ENCODE measurements around the gene NOP9. TPM values are rescaled to one million over a fixed set of nuclear protein-coding genes. Genes with fewer than 3 reads are reported as not detected.

The NOP9 gene
- total RNA-seq, 1 donor from 2014 or later, result 23.5 TPM

- Mint-ChIP-seq H3K4me1 (ENCODE audit: low read depth, unreplicated experiment) (peaks cover 30% of the 10 kb centered on the region), H3K36me3 (ENCODE audit: low read depth, unreplicated experiment) (peaks cover 8% of the 10 kb centered on the region), H3K4me3 (ENCODE audit: unreplicated experiment) (peak overlapping the region; percentile 5), H3K9me3 (ENCODE audit: unreplicated experiment) (no peaks in the 10 kb centered on the region), H3K27me3 (ENCODE audit: low read depth, unreplicated experiment) (no peaks in the 10 kb centered on the region), H3K27ac (ENCODE audit: unreplicated experiment) (peak overlapping the region; percentile 15)
- FAIRE-seq, result no peak
- Histone ChIP-seq H3K4me2 (ENCODE audit: low read length) (peak overlapping the region; percentile 2), H3K4me1 (ENCODE audit: insufficient read depth, low read length) (peaks cover 25% of the 10 kb centered on the region), H3K4me3 (ENCODE audit: insufficient read depth, low read depth, low read length) (no peak overlapping the region), H3K79me2 (ENCODE audit: insufficient read depth, low read length) (peaks cover 30% of the 10 kb centered on the region), H3K9ac (ENCODE audit: low read length) (no peak overlapping the region), H4K20me1 (ENCODE audit: insufficient read depth, low read length) (peaks cover 7% of the 10 kb centered on the region), H3K27ac (ENCODE audit: low read depth, low read length) (no peak overlapping the region), H3K9me3 (ENCODE audit: insufficient read depth, low read depth, low read length) (no peaks in the 10 kb centered on the region), H3K36me3 (ENCODE audit: insufficient read depth, low read length) (peaks cover 16% of the 10 kb centered on the region), H3K27me3 (ENCODE audit: insufficient read depth, low read length) (no peaks in the 10 kb centered on the region), H2AFZ (ENCODE audit: low read depth, low read length) (no peak overlapping the region)
- no peak for DNase-seq (ENCODE audit: low read depth)
- TF ChIP-seq EZH2 (IDR thresholded peaks at IDR 0.05; ENCODE audit: insufficient read depth, low read length), result no peak
- TF ChIP-seq, protein P1, sequence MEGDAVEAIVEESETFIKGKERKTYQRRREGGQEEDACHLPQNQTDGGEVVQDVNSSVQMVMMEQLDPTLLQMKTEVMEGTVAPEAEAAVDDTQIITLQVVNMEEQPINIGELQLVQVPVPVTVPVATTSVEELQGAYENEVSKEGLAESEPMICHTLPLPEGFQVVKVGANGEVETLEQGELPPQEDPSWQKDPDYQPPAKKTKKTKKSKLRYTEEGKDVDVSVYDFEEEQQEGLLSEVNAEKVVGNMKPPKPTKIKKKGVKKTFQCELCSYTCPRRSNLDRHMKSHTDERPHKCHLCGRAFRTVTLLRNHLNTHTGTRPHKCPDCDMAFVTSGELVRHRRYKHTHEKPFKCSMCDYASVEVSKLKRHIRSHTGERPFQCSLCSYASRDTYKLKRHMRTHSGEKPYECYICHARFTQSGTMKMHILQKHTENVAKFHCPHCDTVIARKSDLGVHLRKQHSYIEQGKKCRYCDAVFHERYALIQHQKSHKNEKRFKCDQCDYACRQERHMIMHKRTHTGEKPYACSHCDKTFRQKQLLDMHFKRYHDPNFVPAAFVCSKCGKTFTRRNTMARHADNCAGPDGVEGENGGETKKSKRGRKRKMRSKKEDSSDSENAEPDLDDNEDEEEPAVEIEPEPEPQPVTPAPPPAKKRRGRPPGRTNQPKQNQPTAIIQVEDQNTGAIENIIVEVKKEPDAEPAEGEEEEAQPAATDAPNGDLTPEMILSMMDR (IDR thresholded peaks at IDR 0.05; ENCODE audit: insufficient read depth, low read depth, low read length), result peak; percentile 29
Measured at GRCh38 chr14:24297190-24297964, 2.3 kb upstream of the NOP9 start.

GRCh38 chr14:24298892-24299254, 777 bp upstream of the NOP9 start:
- Histone ChIP-seq H3K4me1 (ENCODE audit: insufficient read depth, low read length) (peaks cover 25% of the 10 kb centered on the region), H4K20me1 (ENCODE audit: insufficient read depth, low read length) (peaks cover 10% of the 10 kb centered on the region), H3K9ac (ENCODE audit: low read length) (peak overlapping the region; percentile 93), H3K9me3 (ENCODE audit: insufficient read depth, low read depth, low read length) (no peaks in the 10 kb centered on the region), H2AFZ (ENCODE audit: low read depth, low read length) (peak overlapping the region; percentile 98), H3K79me2 (ENCODE audit: insufficient read depth, low read length) (peaks cover 32% of the 10 kb centered on the region), H3K4me2 (ENCODE audit: low read length) (peak overlapping the region; percentile 99), H3K36me3 (ENCODE audit: insufficient read depth, low read length) (peaks cover 27% of the 10 kb centered on the region), H3K4me3 (ENCODE audit: insufficient read depth, low read depth, low read length) (peak overlapping the region; percentile 95), H3K27me3 (ENCODE audit: insufficient read depth, low read length) (no peaks in the 10 kb centered on the region), H3K27ac (ENCODE audit: low read depth, low read length) (peak overlapping the region; percentile 66)
- FAIRE-seq (no peak), DNase-seq (ENCODE audit: low read depth) (peak; percentile 72)
- no peak for TF ChIP-seq EZH2 (IDR thresholded peaks at IDR 0.05; ENCODE audit: insufficient read depth, low read length)
- TF ChIP-seq, protein P1 (IDR thresholded peaks at IDR 0.05; ENCODE audit: insufficient read depth, low read depth, low read length), result no peak
- H3K9me3 Mint-ChIP-seq (ENCODE audit: unreplicated experiment), result no peaks in the 10 kb centered on the region
- H3K27ac Mint-ChIP-seq (ENCODE audit: unreplicated experiment), result peak overlapping the region; percentile 73
- H3K4me1 Mint-ChIP-seq (ENCODE audit: low read depth, unreplicated experiment), result peaks cover 30% of the 10 kb centered on the region
- peak overlapping the region; percentile 94 for H3K4me3 Mint-ChIP-seq (ENCODE audit: unreplicated experiment)
- H3K36me3 Mint-ChIP-seq (ENCODE audit: low read depth, unreplicated experiment), result peaks cover 17% of the 10 kb centered on the region
- no peaks in the 10 kb centered on the region for H3K27me3 Mint-ChIP-seq (ENCODE audit: low read depth, unreplicated experiment)

Data from astrocyte (in vitro differentiated cells and primary cell).